GM12878 (cell line): ENCODE data around the gene TEX44. TPM values are rescaled to one million over a fixed set of nuclear protein-coding genes. Genes with fewer than 3 reads are reported as not detected.
A peak's percentile ranks its signal among the peaks of the same experiment; 100 is the strongest.

ENCODE experiments used
- ATAC-seq: fragments of 200-7000 bp; cut with Tn5 transposase; 3 replicates; pipeline ENCODE4 v1.9.1; 2020; ENCODE audit warnings: mild to moderate bottlenecking, moderate library complexity
- BruUV-seq: library from RNA; stranded (reverse); fragments of 400-500 nt; replicated peaks from 2 replicates; lab custom pipeline; 2021; lab: Mats Ljungman, UMichigan
- CTCF ChIA-PET: fragments of 300-600 bp; sonication (Branson Sonifier 250); formaldehyde crosslinking; extraction: SDS; loops from one replicate; lab custom pipeline; 2021; ENCODE audit warnings: inconsistent platforms; lab: Yijun Ruan, JAX
- POLR2A ChIA-PET: fragments of 350-600 bp; formaldehyde crosslinking; extraction: SDS; loops from one replicate; lab custom pipeline; 2021; ENCODE audit warnings: inconsistent platforms; lab: Charles Lee
- RAD21 ChIA-PET: fragments of 300-600 bp; sonication (Branson Sonifier 250); formaldehyde crosslinking; loops from one replicate; lab custom pipeline; 2023; ENCODE audit warnings: antibody characterized with exemption; ENCODE audit not compliant: unreplicated experiment; lab: Charles Lee
- SMC1A ChIA-PET: fragments of 300-600 bp; sonication (Branson Sonifier 250); formaldehyde crosslinking; loops from one replicate; lab custom pipeline; 2023; ENCODE audit not compliant: unreplicated experiment, uncharacterized antibody; lab: Charles Lee
- DNase-seq: peaks from one replicate; pipeline ENCODE4 v3.0.0-alpha.2; 2011; ENCODE audit warnings: low read depth, low spot score
- FAIRE-seq: peaks from 3 replicates; lab custom pipeline; 2011; peaks lifted over from hg19 to GRCh38; lab: Jason Lieb, UNC
- H2AFZ ChIP-seq: 2 replicates; pipeline ENCODE4 v1.6.0; 2011; ENCODE audit warnings: low read depth, low read length, control low read depth; ENCODE audit not compliant: control insufficient read depth
- H3K27ac ChIP-seq: 2 replicates; pipeline ENCODE4 v1.5.1; 2011; ENCODE audit warnings: control low read depth; ENCODE audit not compliant: control insufficient read depth, insufficient read depth
- H3K27me3 ChIP-seq, 2 experiments: replicated peaks in 1 of 2; 2 replicates each; pipeline versions ENCODE4 v1.6.0 to v1.6.1; 2011; ENCODE audit warnings: low read length in 1 of 2; ENCODE audit not compliant: control insufficient read depth in 2 of 2, insufficient read depth in 2 of 2
- H3K36me3 ChIP-seq, 2 experiments: 2 replicates each; pipeline ENCODE4 v1.5.1; 2011; ENCODE audit warnings: low read length in 1 of 2; ENCODE audit not compliant: control insufficient read depth in 2 of 2, insufficient read depth in 2 of 2
- H3K4me1 ChIP-seq: 2 replicates; pipeline ENCODE4 v1.6.1; 2011; ENCODE audit warnings: mild to moderate bottlenecking, low read length, moderate library complexity, mixed read lengths; ENCODE audit not compliant: control insufficient read depth, insufficient read depth
- H3K4me2 ChIP-seq: 2 replicates; pipeline ENCODE4 v1.6.0; 2011; ENCODE audit warnings: control low read depth; ENCODE audit not compliant: control insufficient read depth, insufficient read depth
- H3K4me3 ChIP-seq: fragments of 200-600 bp; sonication (generic); 2 replicates; pipeline ENCODE4 v1.5.1; 2016
- H3K79me2 ChIP-seq: 2 replicates; pipeline ENCODE4 v1.6.0; 2011; ENCODE audit warnings: low read length; ENCODE audit not compliant: control insufficient read depth, insufficient read depth
- H3K9ac ChIP-seq: 2 replicates; pipeline ENCODE4 v1.8.0; 2011; ENCODE audit warnings: low read length, control low read depth, mixed read lengths; ENCODE audit not compliant: control insufficient read depth, insufficient read depth
- H3K9me3 ChIP-seq: replicated peaks from 3 replicates; pipeline ENCODE4 v1.5.1; 2011; ENCODE audit warnings: mild to moderate bottlenecking, low read length; ENCODE audit not compliant: control insufficient read depth, insufficient read depth
- H4K20me1 ChIP-seq: 2 replicates; pipeline ENCODE4 v1.6.0; 2011; ENCODE audit not compliant: control insufficient read depth, insufficient read depth
- CHD2 ChIP-seq: IDR thresholded peaks from 2 replicates; pipeline ENCODE4 v1.6.1; 2011; ENCODE audit warnings: low read depth, low read length, improper control_type of control experiment, borderline replicate concordance
- CTCF ChIP-seq, 3 experiments: IDR thresholded peaks in 2 of 3; conservative IDR thresholded peaks in 1 of 3; 2 replicates each; pipeline ENCODE4 v1.5.1; 2011; ENCODE audit warnings: low read depth in 3 of 3, low read length in 3 of 3, mild to moderate bottlenecking in 3 of 3, control low read depth in 2 of 3, moderate library complexity in 2 of 3, inconsistent platforms in 1 of 3, mixed read lengths in 1 of 3; ENCODE audit not compliant: control insufficient read depth in 2 of 3, insufficient read depth in 1 of 3; ENCODE audit errors: extremely low read depth in 1 of 3
- GATAD2B ChIP-seq: fragments of 450-650 bp; conservative IDR thresholded peaks from 2 replicates; pipeline ENCODE4 v1.6.1; 2017; ENCODE audit warnings: low read depth, mild to moderate bottlenecking, moderate library complexity
- JUND ChIP-seq: IDR thresholded peaks from 2 replicates; pipeline ENCODE4 v1.6.1; 2012; ENCODE audit warnings: low read depth, mild to moderate bottlenecking, low read length, improper control_type of control experiment, moderate library complexity
- NFXL1 ChIP-seq: fragments of 450-650 bp; IDR thresholded peaks from 2 replicates; pipeline ENCODE4 v1.6.1; 2017; ENCODE audit warnings: antibody characterized with exemption, mild to moderate bottlenecking, borderline replicate concordance
- NFYA ChIP-seq: IDR thresholded peaks from 2 replicates; pipeline ENCODE4 v1.6.1; 2011; ENCODE audit warnings: low read depth, mild to moderate bottlenecking, low read length, improper control_type of control experiment, borderline replicate concordance
- POLR2AphosphoS5 ChIP-seq: IDR thresholded peaks from 2 replicates; pipeline ENCODE4 v1.6.1; 2011; ENCODE audit warnings: mild to moderate bottlenecking, low read length, inconsistent platforms
- RELA ChIP-seq: fragments of 450-650 bp; IDR thresholded peaks from 2 replicates; pipeline ENCODE4 v1.8.0; 2014; ENCODE audit warnings: borderline replicate concordance; ENCODE audit not compliant: partially characterized antibody
- SMC3 ChIP-seq: IDR thresholded peaks from 2 replicates; pipeline ENCODE4 v1.6.1; 2011; ENCODE audit warnings: low read length, improper control_type of control experiment, borderline replicate concordance
- SRF ChIP-seq, 2 experiments: IDR thresholded peaks; 2 replicates each; pipeline ENCODE4 v1.6.1; 2011; ENCODE audit warnings: low read depth in 2 of 2, low read length in 2 of 2, mild to moderate bottlenecking in 1 of 2, moderate library complexity in 1 of 2
- SUPT20H ChIP-seq: IDR thresholded peaks from 2 replicates; pipeline ENCODE4 v1.6.1; 2011; ENCODE audit warnings: low read depth, mild to moderate bottlenecking, low read length, moderate library complexity, borderline replicate concordance; ENCODE audit not compliant: control insufficient read depth
- SUZ12 ChIP-seq: fragments of 200-600 bp; sonication (generic); IDR thresholded peaks from one replicate; pipeline ENCODE4 v1.6.1; 2018; ENCODE audit warnings: antibody characterized with exemption, mild to moderate bottlenecking; ENCODE audit not compliant: unreplicated experiment
- YBX1 ChIP-seq: fragments of 450-650 bp; IDR thresholded peaks from 2 replicates; pipeline ENCODE4 v1.6.1; 2016; ENCODE audit warnings: antibody characterized with exemption
- ZNF622 ChIP-seq: fragments of 450-650 bp; IDR thresholded peaks from 2 replicates; pipeline ENCODE4 v1.6.1; 2017; ENCODE audit warnings: mild to moderate bottlenecking, inconsistent platforms
- ZSCAN29 ChIP-seq: fragments of 450-650 bp; IDR thresholded peaks from 2 replicates; pipeline ENCODE4 v1.6.1; 2017; ENCODE audit warnings: mild to moderate bottlenecking, moderate library complexity
- ZZZ3 ChIP-seq: IDR thresholded peaks from 2 replicates; pipeline ENCODE4 v1.6.1; 2011; ENCODE audit warnings: low read depth; ENCODE audit not compliant: control insufficient read depth, insufficient read length
- WGBS: methylation state at CpG from one replicate; pipeline ENCODE4 v1.1.6; 2016; ENCODE audit warnings: low lambda C conversion rate; ENCODE audit not compliant: insufficient replicate concordance, insufficient coverage; ENCODE audit errors: missing lambda C conversion rate; 5-methylcytosine and 5-hydroxymethylcytosine counted together
- in situ Hi-C: fragments of 300-500 bp; cut with MboI; formaldehyde crosslinking; loops from 9 replicates; pipeline ENCODE4 v1.14.3; 2018; ENCODE audit warnings: mixed read lengths
- intact Hi-C: fragments of 100-400 bp; cut with micrococcal nuclease; formaldehyde crosslinking; loops from one replicate; pipeline ENCODE4 v1.14.2; 2022; ENCODE audit not compliant: unreplicated experiment
- polyA plus RNA-seq, 11 experiments: library from polyadenylated mRNA; depleted of rRNA in 4 of 11; unstranded in 6 of 11; stranded (reverse) in 5 of 11; fragments of >200 nt; fragmentation: Nextera tagmentation in 4 of 11; fragmentation: Illumina TruSeq in 1 of 11; extraction: Ambion mirVana in 4 of 11; extraction: Trizol in 1 of 11; gene quantifications; 1 replicate in 1 of 11; 2 replicates in 10 of 11; pipeline versions ENCODE4 v1.2.1 to v1.2.3, GENCODE V29; 2011 to 2016; ENCODE audit warnings: inconsistent platforms in 2 of 11, missing spikeins in 2 of 11, low read depth in 1 of 11
- total RNA-seq, 4 experiments: library from RNA; depleted of rRNA in 3 of 4; stranded (reverse); fragments of >200 nt in 3 of 4; fragmentation: Illumina TruSeq in 1 of 4; extraction: Trizol in 1 of 4; gene quantifications; 2 replicates each; pipeline versions ENCODE4 v1.2.1 to v1.2.3, GENCODE V29; 2013 to 2021
- TF ChIP-seq, protein P1 (sequence below): fragments of 450-650 bp; formaldehyde crosslinking; IDR thresholded peaks from 2 replicates; pipeline ENCODE4 v1.5.0; 2022; ENCODE audit warnings: mild to moderate bottlenecking, missing genetic modification characterization

TEX44 gene
- total and polyA plus RNA-seq, 10 of the 15 experiments (the other 5 are each of a cell fraction or from before 2014, with no cell fraction given) = not detected

- TF ChIP-seq CTCF (IDR thresholded peaks at IDR 0.05 in 2 of 3, conservative IDR thresholded peaks at IDR 0.05 in 1 of 3; ENCODE audit: control insufficient read depth in 2 of 3, extremely low read depth in 1 of 3, insufficient read depth in 1 of 3, low read depth in 3 of 3, low read length in 3 of 3) (peak; percentile 59 to 89 (median 85); a peak in 5 of 6 replicates), SUPT20H (no peak)
Observed at GRCh38 chr2:231563378-231563961, 29.2 kb upstream of the TEX44 start (continued).

DNA sequence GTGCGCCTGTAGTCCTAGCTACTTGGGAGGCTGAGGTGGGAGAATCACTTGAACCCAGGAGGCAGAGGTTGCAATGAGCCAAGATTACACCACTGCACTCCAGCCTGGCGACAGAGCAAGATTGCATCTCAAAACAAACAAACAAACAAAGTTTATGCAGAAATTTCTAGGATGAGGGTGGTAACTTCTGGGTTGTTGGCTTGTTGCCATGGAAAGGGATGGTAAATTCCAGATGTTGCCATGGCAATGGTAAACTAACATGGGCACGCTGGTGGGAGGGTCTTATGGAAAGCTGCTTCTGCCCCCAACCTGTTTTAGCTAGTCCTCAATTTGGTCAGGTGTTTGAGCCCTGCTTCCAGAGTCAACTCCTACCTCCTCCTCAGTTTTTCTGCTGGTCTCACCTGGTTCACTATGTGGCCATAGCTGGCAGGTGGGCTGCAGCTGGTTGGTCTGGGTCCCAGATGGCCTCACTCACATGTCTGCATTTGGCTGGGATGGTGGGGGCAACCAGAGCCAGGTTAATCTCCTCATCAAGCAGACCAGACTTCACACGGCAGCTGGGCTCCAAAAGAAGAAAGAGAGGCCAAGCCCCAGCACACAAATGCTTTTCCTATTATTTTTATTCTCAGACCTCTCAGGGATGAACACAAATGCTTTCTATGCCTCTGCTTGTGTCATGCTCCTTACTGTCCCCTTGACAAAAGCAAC lies 26.6 kb upstream of the TEX44 start:
- no peaks in the 10 kb centered on the region; the same call in 1 of the 2 replicates for H3K4me1 ChIP-seq
- RAD21 ChIA-PET = interaction anchor here (1.0 to 10.1 kb wide), 3 partner anchors 34 to 84 kb away, joined by 3 to 118 read pairs (median 3); no protein-coding TSS in a partner anchor
- H4K20me1 ChIP-seq = no peaks in the 10 kb centered on the region
- H3K9me3 ChIP-seq = no peaks in the 10 kb centered on the region
- no peak for FAIRE-seq
- no peaks in the 10 kb centered on the region for H3K27me3 ChIP-seq
- intact Hi-C loops (no loop called here), in situ Hi-C loops (no loop called here)
- H2AFZ ChIP-seq = no peak overlapping the region
- SMC1A ChIA-PET = interaction anchor here (0.7 to 7.9 kb wide), 2 partner anchors 15 to 33 kb away, joined by 3 to 112 read pairs; no protein-coding TSS in a partner anchor
- no peaks in the 10 kb centered on the region for H3K36me3 ChIP-seq
- no peak overlapping the region for H3K4me3 ChIP-seq
- 43% methylated on average over 4 of the region's 4 CpGs for WGBS
- H3K9ac ChIP-seq = no peak overlapping the region
- no peak for ATAC-seq
- DNase-seq = no peak
- no peak overlapping the region for H3K27ac ChIP-seq
- no TSS peak for BruUV-seq
- CTCF ChIA-PET = interaction anchor here (0.7 to 9.5 kb wide), 10 partner anchors 15 to 151 kb away, joined by 3 to 218 read pairs (median 4); partner anchors contain the start of gene NMUR1
- POLR2A ChIA-PET = no interaction called here
- H3K79me2 ChIP-seq = no peaks in the 10 kb centered on the region
- no peak overlapping the region for H3K4me2 ChIP-seq
- TF ChIP-seq YBX1 = no peak
- TF ChIP-seq SRF (IDR thresholded peaks at IDR 0.05; ENCODE audit: low read depth in 2 of 2, low read length in 2 of 2) = no peak
- no peak for TF ChIP-seq NFYA
- TF ChIP-seq ZSCAN29 = no peak
- TF ChIP-seq GATAD2B = no peak
- no peak for TF ChIP-seq CHD2
- TF ChIP-seq JUND = no peak
- TF ChIP-seq, protein P1, sequence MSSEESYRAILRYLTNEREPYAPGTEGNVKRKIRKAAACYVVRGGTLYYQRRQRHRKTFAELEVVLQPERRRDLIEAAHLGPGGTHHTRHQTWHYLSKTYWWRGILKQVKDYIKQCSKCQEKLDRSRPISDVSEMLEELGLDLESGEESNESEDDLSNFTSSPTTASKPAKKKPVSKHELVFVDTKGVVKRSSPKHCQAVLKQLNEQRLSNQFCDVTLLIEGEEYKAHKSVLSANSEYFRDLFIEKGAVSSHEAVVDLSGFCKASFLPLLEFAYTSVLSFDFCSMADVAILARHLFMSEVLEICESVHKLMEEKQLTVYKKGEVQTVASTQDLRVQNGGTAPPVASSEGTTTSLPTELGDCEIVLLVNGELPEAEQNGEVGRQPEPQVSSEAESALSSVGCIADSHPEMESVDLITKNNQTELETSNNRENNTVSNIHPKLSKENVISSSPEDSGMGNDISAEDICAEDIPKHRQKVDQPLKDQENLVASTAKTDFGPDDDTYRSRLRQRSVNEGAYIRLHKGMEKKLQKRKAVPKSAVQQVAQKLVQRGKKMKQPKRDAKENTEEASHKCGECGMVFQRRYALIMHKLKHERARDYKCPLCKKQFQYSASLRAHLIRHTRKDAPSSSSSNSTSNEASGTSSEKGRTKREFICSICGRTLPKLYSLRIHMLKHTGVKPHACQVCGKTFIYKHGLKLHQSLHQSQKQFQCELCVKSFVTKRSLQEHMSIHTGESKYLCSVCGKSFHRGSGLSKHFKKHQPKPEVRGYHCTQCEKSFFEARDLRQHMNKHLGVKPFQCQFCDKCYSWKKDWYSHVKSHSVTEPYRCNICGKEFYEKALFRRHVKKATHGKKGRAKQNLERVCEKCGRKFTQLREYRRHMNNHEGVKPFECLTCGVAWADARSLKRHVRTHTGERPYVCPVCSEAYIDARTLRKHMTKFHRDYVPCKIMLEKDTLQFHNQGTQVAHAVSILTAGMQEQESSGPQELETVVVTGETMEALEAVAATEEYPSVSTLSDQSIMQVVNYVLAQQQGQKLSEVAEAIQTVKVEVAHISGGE (CRISPR knock-in tag) = no peak
- TF ChIP-seq POLR2AphosphoS5 = no peak
- TF ChIP-seq ZNF622 = no peak
- TF ChIP-seq RELA = no peak
- no peak for TF ChIP-seq SUZ12
- TF ChIP-seq ZZZ3 = no peak
- no peak for TF ChIP-seq SMC3
- TF ChIP-seq NFXL1 = no peak
